SK-N-MC (cell line): ENCODE results near the gene RELN.

ENCODE experiments used
- EZH2 ChIP-seq: fragments of 200-600 bp; sonication (generic); IDR thresholded peaks from one replicate; pipeline ENCODE4 v1.6.1; 2017; ENCODE audit warnings: antibody characterized with exemption
- FOXP2 ChIP-seq: optimal IDR thresholded peaks from 2 replicates; pipeline ENCODE3; 2011; ENCODE audit warnings: mild to moderate bottlenecking, moderate library complexity; ENCODE audit not compliant: insufficient read depth; ENCODE audit errors: extremely low read length, control extremely low read depth
- POLR2AphosphoS5 ChIP-seq: IDR thresholded peaks from 2 replicates; pipeline ENCODE4 v1.6.1; 2012; ENCODE audit warnings: mild to moderate bottlenecking, low read depth, low read length, borderline replicate concordance

- no peak for TF ChIP-seq FOXP2
- TF ChIP-seq EZH2 = no peak
- no peak for TF ChIP-seq POLR2AphosphoS5
Measured at GRCh38 chr7:103487419-103487818, 502.0 kb downstream of the RELN start.
